IMR-90 (cell line): Measurements from ENCODE around the gene MERTK. TPM values are rescaled to one million over a fixed set of nuclear protein-coding genes. Genes with fewer than 3 reads are reported as not detected.
"Not testable (repeated sequence)": the region's sequence is repeated elsewhere in the genome, so short reads cannot be mapped to it uniquely, and the experiment has no call there.

Experiments used
- ATAC-seq: fragments of 200-7000 bp; cut with Tn5 transposase; 2 replicates; pipeline ENCODE4 v1.9.1; 2020; ENCODE audit warnings: low read depth, mild to moderate bottlenecking, moderate library complexity
- BruUV-seq: library from RNA; stranded (reverse); fragments of 400-500 nt; replicated peaks from 2 replicates; lab custom pipeline; 2021; lab: Mats Ljungman, UMichigan
- CTCF ChIA-PET: fragments of 300-600 bp; formaldehyde crosslinking; extraction: SDS; loops from one replicate; lab custom pipeline; 2021; ENCODE audit warnings: antibody characterized with exemption; lab: Yijun Ruan, JAX
- POLR2A ChIA-PET: fragments of 300-600 bp; sonication (Branson Sonifier 250); formaldehyde crosslinking; loops from one replicate; lab custom pipeline; 2022; ENCODE audit warnings: antibody characterized with exemption; ENCODE audit not compliant: unreplicated experiment; lab: Charles Lee
- DNase-seq: peaks from one replicate; pipeline ENCODE4 v3.0.0; 2013
- H2AFZ ChIP-seq: replicated peaks from 2 replicates; pipeline ENCODE3; 2013; ENCODE audit warnings: low read length, mild to moderate bottlenecking; ENCODE audit not compliant: poor library complexity
- H2AK5ac ChIP-seq: 2 replicates; pipeline ENCODE4 v1.6.1; 2013; ENCODE audit warnings: low read depth, low read length, inconsistent platforms
- H2AK9ac ChIP-seq: replicated peaks from 2 replicates; pipeline ENCODE3; 2013; ENCODE audit warnings: mild to moderate bottlenecking, low read depth, low read length, moderate library complexity; ENCODE audit not compliant: poor library complexity
- H2BK120ac ChIP-seq: 2 replicates; pipeline ENCODE4 v1.6.1; 2013; ENCODE audit warnings: low read depth, low read length, inconsistent platforms
- H2BK15ac ChIP-seq: 3 replicates; pipeline ENCODE4 v1.6.1; 2013; ENCODE audit warnings: low read depth, low read length, inconsistent platforms
- H2BK20ac ChIP-seq: 2 replicates; pipeline ENCODE4 v1.6.1; 2013; ENCODE audit warnings: low read depth, mild to moderate bottlenecking, inconsistent platforms, low read length, moderate library complexity
- H2BK5ac ChIP-seq: 2 replicates; pipeline ENCODE4 v1.6.1; 2013; ENCODE audit warnings: mild to moderate bottlenecking, low read depth, low read length, inconsistent platforms; ENCODE audit not compliant: poor library complexity, severe bottlenecking
- H3K14ac ChIP-seq: replicated peaks from 2 replicates; pipeline ENCODE4 v1.6.1; 2013; ENCODE audit warnings: low read depth, low read length, inconsistent platforms
- H3K18ac ChIP-seq: 2 replicates; pipeline ENCODE4 v1.6.1; 2013; ENCODE audit warnings: low read depth, low read length, control low read depth
- H3K23ac ChIP-seq: 2 replicates; pipeline ENCODE4 v1.6.1; 2013; ENCODE audit warnings: low read depth, low read length, inconsistent platforms
- H3K27ac ChIP-seq: 2 replicates; pipeline ENCODE4 v1.5.1; 2013; ENCODE audit warnings: mild to moderate bottlenecking, control low read depth, low read length; ENCODE audit not compliant: insufficient read depth
- H3K27me3 ChIP-seq: 2 replicates; pipeline ENCODE4 v1.6.1; 2013; ENCODE audit warnings: low read length; ENCODE audit not compliant: control insufficient read depth, insufficient read depth
- H3K36me3 ChIP-seq: 2 replicates; pipeline ENCODE4 v1.6.1; 2013; ENCODE audit warnings: low read length, mixed read lengths; ENCODE audit not compliant: control insufficient read depth, insufficient read depth
- H3K4ac ChIP-seq: 2 replicates; pipeline ENCODE4 v1.6.1; 2013; ENCODE audit warnings: low read depth, low read length, inconsistent platforms
- H3K4me1 ChIP-seq: 2 replicates; pipeline ENCODE4 v1.6.1; 2013; ENCODE audit warnings: low read length, mixed read lengths; ENCODE audit not compliant: control insufficient read depth, insufficient read depth
- H3K4me2 ChIP-seq: 2 replicates; pipeline ENCODE4 v1.6.1; 2013; ENCODE audit warnings: low read depth, mild to moderate bottlenecking, control low read depth, low read length, moderate library complexity
- H3K4me3 ChIP-seq: 2 replicates; pipeline ENCODE4 v1.5.1; 2013; ENCODE audit warnings: low read depth, mild to moderate bottlenecking, control low read depth, low read length, moderate library complexity; ENCODE audit not compliant: insufficient read depth
- H3K56ac ChIP-seq: 2 replicates; pipeline ENCODE4 v1.6.1; 2013; ENCODE audit warnings: low read length, inconsistent platforms; ENCODE audit not compliant: insufficient read depth; ENCODE audit errors: extremely low read depth
- H3K79me1 ChIP-seq, 2 experiments: 2 replicates each; pipeline ENCODE4 v1.6.1; 2013; ENCODE audit warnings: low read length in 2 of 2, inconsistent platforms in 1 of 2, low read depth in 1 of 2
- H3K9ac ChIP-seq: 2 replicates; pipeline ENCODE4 v1.6.1; 2013; ENCODE audit warnings: low read depth, low read length, control low read depth
- H3K9me1 ChIP-seq: 2 replicates; pipeline ENCODE4 v1.6.1; 2013; ENCODE audit warnings: low read length, inconsistent platforms; ENCODE audit not compliant: insufficient read depth
- H3K9me3 ChIP-seq: 2 replicates; pipeline ENCODE4 v1.6.1; 2013; ENCODE audit warnings: low read length; ENCODE audit not compliant: control insufficient read depth, insufficient read depth
- H4K20me1 ChIP-seq: 2 replicates; pipeline ENCODE4 v1.6.1; 2013; ENCODE audit warnings: low read length, inconsistent platforms; ENCODE audit not compliant: insufficient read depth
- H4K5ac ChIP-seq: 2 replicates; pipeline ENCODE4 v1.6.1; 2013; ENCODE audit warnings: mild to moderate bottlenecking, low read depth, low read length, control low read depth
- H4K8ac ChIP-seq, 2 experiments: 2 replicates each; pipeline ENCODE4 v1.6.1; 2013; ENCODE audit warnings: low read depth in 2 of 2, low read length in 2 of 2, control low read depth in 1 of 2, inconsistent platforms in 1 of 2
- H4K91ac ChIP-seq: 2 replicates; pipeline ENCODE4 v1.6.1; 2013; ENCODE audit warnings: low read depth, low read length, inconsistent platforms; ENCODE audit not compliant: insufficient read depth
- whole genome bisulfite sequencing, 2 experiments: methylation state at CpG; one replicate each; pipeline versions ENCODE4 v1.1.5 to v1.1.7; 2013; ENCODE audit warnings: missing lambda C conversion rate in 2 of 2; ENCODE audit not compliant: insufficient read length in 1 of 2; ENCODE audit errors: extremely low coverage in 2 of 2; 5-methylcytosine and 5-hydroxymethylcytosine counted together
- dilution Hi-C: fragments of 300-500 bp; cut with HindIII; formaldehyde crosslinking; loops from one replicate; pipeline ENCODE4 v1.14.3; 2018; ENCODE audit warnings: low sequenced_read_pairs; ENCODE audit not compliant: unreplicated experiment
- in situ Hi-C: fragments of 300-500 bp; cut with MboI; formaldehyde crosslinking; loops from 3 replicates; pipeline ENCODE4 v1.14.3; 2019; ENCODE audit warnings: low sequenced_read_pairs, inconsistent platforms, mixed read lengths
- intact Hi-C: fragments of 100-400 bp; cut with micrococcal nuclease; formaldehyde crosslinking; loops from 2 replicates; pipeline ENCODE4 v1.10.0; 2022
- polyA plus RNA-seq, 3 experiments: library from polyadenylated mRNA; depleted of rRNA; stranded (reverse); fragments of >200 nt; gene quantifications; 2 replicates each; pipeline ENCODE4 v1.2.3, GENCODE V29; 2012; ENCODE audit warnings: low replicate concordance in 1 of 3
- total RNA-seq: library from RNA; depleted of rRNA; stranded (reverse); fragments of >200 nt; gene quantifications from 2 replicates; pipeline ENCODE4 v1.2.3, GENCODE V29; 2012

MERTK gene
- total and polyA plus RNA-seq, 2 of the 4 experiments (the other 2 are of a cell fraction), result 0.36 to 0.62 TPM

- H2AK9ac ChIP-seq, H3K9ac ChIP-seq, DNase-seq, ATAC-seq, intact Hi-C loops, H2BK120ac ChIP-seq, POLR2A ChIA-PET, H4K5ac ChIP-seq, H2BK5ac ChIP-seq, H3K79me1 ChIP-seq, H3K9me1 ChIP-seq, H4K8ac ChIP-seq, H3K14ac ChIP-seq, H3K27me3 ChIP-seq, H4K20me1 ChIP-seq, H3K36me3 ChIP-seq, H3K23ac ChIP-seq, H3K4me2 ChIP-seq, H3K18ac ChIP-seq, H4K91ac ChIP-seq, H2BK15ac ChIP-seq, H3K4me1 ChIP-seq, H2AFZ ChIP-seq, H3K9me3 ChIP-seq, in situ Hi-C loops, H3K4ac ChIP-seq, H2AK5ac ChIP-seq, H2BK20ac ChIP-seq, H3K27ac ChIP-seq, H3K56ac ChIP-seq, dilution Hi-C loops, BruUV-seq, CTCF ChIA-PET, H3K4me3 ChIP-seq: not testable (repeated sequence)
- no CpG with 5 or more reads among the region's 3 CpGs for WGBS, 2 experiments
Measured at GRCh38 chr2:111852544-111852943, 45.9 kb upstream of the MERTK start.

GRCh38 chr2:111860005-111860404 is 38.4 kb upstream of the MERTK start:
- DNase-seq, POLR2A ChIA-PET, H3K4ac ChIP-seq, ATAC-seq, H2AK9ac ChIP-seq, H3K9me3 ChIP-seq, H3K18ac ChIP-seq, H3K14ac ChIP-seq, H3K9me1 ChIP-seq, H3K23ac ChIP-seq, H4K20me1 ChIP-seq, H4K5ac ChIP-seq, H3K79me1 ChIP-seq, H2BK120ac ChIP-seq, H3K4me1 ChIP-seq, CTCF ChIA-PET, H2BK20ac ChIP-seq, BruUV-seq, H4K91ac ChIP-seq, intact Hi-C loops, H3K9ac ChIP-seq, H3K27me3 ChIP-seq, H2AK5ac ChIP-seq, in situ Hi-C loops, H3K36me3 ChIP-seq, H3K27ac ChIP-seq, H3K4me2 ChIP-seq, H2AFZ ChIP-seq, H2BK15ac ChIP-seq, H2BK5ac ChIP-seq, H4K8ac ChIP-seq, dilution Hi-C loops, H3K56ac ChIP-seq, H3K4me3 ChIP-seq: not testable (repeated sequence)
- no CpG with 5 or more reads among the region's 3 CpGs for WGBS, 2 experiments
